Measurements from ENCODE around the gene TNRC6C.

GRCh38 chr17:77974396-77974795 is 15.9 kb downstream of the TNRC6C start:
- TF ChIP-seq POLR2A (IDR thresholded peaks at IDR 0.05; ENCODE audit: low read length), result no peak
- TF ChIP-seq GATA1 (IDR thresholded peaks at IDR 0.05; ENCODE audit: low read depth, low read length), result no peak

Measured in erythroblast (primary cell).